Stimulated activated CD8-positive, alpha-beta memory T cell treated with anti-CD3 and anti-CD28 coated beads, Interleukin-12 subunit alpha, Interleukin-12 subunit beta, amount 100 ng/mL, for 4 hours (primary cell): Measurements from ENCODE around the gene IFIT2.
"Not testable (repeated sequence)": the region's sequence is repeated elsewhere in the genome, so short reads cannot be mapped to it uniquely, and the experiment has no call there.

ENCODE experiments used
- DNase-seq: peaks from one replicate; pipeline ENCODE4 v3.0.0-alpha.2; 2020; ENCODE audit warnings: low read depth

The IFIT2 gene

GRCh38 chr10:89308736-89309135, 6.9 kb downstream of the IFIT2 start:
- no peak for DNase-seq

- no peak for DNase-seq
Observed at GRCh38 chr10:89309156-89310055, 7.6 kb downstream of the IFIT2 start.

DNA sequence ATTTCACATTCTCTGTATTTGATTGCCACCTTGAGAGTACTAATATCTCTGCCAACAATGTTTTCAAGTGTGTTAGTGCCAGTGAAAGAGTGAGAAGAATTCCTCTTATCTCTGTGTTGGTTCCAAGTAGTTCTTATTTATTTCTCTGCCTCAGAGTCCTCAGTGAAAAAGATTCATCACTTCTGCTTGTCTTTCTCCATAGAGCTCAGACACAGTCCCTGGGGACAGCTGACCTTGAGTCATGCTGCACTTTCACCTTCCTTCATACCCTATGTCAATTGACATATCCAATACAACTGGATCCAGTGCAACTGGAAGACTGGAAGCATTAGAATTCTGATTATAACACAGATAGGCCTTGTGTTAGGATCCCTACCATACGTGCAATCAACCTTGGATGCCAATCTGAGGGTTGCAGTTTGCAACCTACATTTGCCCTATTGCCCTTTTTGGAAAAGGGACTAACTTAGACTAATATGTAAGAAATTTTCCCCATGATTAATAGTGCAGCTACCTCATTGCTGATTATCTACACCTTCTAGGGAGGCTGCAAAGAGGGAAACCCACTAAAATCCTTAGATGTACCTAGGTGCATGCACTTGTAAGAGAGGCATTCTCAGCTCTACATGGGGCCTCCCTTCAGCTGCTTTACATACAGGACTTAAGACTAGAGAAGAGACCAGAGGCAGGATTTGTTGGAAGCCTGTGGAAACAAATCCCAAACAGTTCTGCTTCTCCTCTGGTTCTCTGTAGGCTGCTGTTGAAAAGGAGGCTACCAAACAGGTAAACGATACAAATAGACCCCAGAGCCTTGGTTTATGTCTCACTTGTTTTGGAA, 8.4 kb downstream of the IFIT2 start:
- no peak for DNase-seq

DNA sequence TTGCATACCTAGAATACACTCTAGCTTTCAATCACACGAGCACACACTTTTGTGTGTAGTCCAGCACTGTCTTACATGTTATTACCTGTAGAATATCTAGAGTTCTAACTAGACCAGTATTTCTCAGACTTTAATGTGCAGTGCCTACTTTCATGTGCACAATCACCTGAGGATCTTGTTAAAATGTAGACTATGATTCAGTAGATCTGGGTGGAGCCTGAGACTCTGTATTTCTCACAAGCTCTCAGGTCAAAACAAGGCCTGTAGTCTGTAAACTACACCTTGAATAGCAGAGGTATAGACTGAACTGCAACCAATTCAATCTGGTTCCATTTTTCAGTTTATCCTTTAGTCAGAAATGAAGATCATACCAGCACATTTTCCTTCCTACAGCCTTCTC, 11.1 kb downstream of the IFIT2 start:
- no peak for DNase-seq

GRCh38 chr10:89314676-89315075, 12.8 kb downstream of the IFIT2 start:
- DNase-seq = no peak

DNA sequence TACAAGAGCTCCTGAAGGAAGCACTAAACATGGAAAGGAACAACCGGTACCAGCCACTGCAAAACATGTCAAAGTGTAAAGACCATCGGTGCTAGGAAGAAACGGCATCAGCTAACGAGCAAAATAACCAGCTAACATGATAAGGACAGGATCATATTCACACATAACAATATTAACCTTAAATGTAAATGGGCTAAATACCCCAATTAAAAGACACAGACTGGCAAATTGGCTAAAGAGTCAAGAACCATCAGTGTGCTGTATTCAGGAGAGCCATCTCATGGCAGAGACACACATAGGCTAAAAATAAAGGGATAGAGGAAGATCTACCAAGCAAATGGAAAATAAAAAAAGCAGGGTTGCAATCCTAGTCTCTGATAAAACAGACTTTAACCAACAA, 16.2 kb downstream of the IFIT2 start:
- DNase-seq = not testable (repeated sequence)

- not testable (repeated sequence) for DNase-seq
Observed at GRCh38 chr10:89325081-89325480, 23.2 kb downstream of the IFIT2 start.

GRCh38 chr10:89325856-89326255, 24.0 kb downstream of the IFIT2 start:
- not testable (repeated sequence) for DNase-seq

GRCh38 chr10:89327803-89328441, 26.1 kb downstream of the IFIT2 start, which contains the start of gene IFIT3:
TSS of gene IFIT3 (plus strand) at chr10:89327997. CDS start at chr10:89328074, 77 bp downstream.
- no peak for DNase-seq

DNA sequence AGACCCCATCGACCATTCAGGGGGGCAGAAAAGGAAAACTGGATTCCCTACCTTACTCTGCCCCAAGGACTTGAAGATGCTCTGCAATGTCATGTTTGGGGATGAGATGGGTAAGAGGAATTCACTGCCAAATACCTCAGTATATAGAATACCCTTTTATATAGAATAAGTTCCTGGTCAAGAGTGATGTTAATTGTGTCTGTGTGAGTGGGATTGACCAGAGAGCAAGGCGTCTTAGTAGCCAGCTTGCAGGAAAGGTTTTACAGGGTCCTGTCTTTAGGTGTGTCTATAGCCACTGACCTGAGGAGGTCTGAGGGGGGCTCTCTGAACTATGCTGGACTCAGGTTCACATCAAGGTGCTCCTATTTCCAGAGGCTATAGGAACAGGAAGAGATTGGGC, 27.3 kb downstream of the IFIT2 start:
- no peak for DNase-seq

DNA sequence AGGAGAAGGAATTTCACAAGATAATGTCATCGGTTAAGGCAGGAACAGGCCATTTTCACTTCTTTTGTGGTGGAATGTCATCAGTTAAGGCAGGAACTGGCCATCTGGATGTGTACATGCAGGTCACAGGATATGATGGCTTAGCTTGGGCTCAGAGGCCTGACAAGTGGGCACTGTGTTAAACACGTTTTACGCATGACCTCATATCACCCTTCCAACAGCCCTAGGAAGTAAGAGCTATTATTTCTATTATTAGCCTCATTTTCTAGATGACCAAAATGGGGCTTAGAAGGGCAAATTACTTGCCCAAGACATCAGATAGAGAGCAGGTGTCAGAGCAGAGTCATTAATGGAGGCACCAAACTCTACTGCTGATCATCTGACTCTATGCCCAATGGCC, 28.2 kb downstream of the IFIT2 start:
- not testable (repeated sequence) for DNase-seq

DNA sequence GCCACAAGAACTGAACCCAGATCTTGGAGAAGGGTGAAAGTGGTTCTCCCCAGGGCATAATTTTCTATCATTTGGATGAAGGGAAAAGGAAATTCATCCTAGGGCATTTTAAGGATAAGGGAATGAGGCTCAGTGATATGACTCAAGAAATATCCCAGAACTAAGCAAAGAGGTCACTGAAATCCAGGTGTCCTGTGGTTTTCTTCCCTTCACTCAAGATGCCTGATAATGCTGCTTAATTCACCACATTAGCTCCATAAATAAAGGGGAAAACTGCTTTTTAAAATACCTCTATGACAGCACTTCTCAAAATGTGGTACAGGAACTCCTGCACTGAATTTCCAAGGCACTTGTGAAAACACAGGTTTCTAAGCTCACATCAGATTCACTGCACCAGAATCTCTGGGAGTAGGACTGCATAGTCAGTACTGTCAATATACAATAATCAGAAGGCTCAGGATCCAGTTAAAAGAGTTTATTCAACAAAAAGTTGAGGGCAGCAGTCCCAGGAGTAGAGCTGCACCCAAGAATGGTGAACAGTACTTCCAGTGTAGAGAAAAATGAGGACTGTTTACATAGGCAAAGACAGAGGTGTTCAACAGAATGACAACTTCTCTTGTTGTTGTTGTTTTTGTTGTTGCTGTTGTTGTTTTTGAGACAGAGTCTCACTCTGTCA, 28.8 kb downstream of the IFIT2 start:
- DNase-seq = no peak

- DNase-seq = not testable (repeated sequence)
Observed at GRCh38 chr10:89331487-89332122, 29.8 kb downstream of the IFIT2 start.

GRCh38 chr10:89332123-89332633, 30.3 kb downstream of the IFIT2 start:
- no peak for DNase-seq

DNA sequence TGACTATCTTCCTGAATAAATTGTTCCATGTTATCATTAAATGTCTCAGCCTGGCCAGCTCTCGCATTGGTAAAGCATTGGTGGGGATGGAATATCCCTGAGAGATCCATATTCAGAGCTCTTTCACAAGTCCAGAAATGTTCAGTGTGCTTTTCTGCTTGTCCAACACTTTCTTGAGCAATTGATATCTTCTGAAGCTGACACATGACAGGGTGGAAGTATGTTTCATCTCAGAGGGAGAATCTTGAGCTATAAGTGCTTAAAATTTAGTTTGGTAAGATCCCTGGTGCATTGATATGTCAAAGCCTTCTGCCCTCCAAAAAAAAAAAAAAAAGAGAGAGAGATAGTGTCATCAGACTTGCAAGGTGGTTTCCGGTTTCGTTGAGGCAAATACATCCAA, 33.4 kb downstream of the IFIT2 start:
- no peak for DNase-seq

- DNase-seq = no peak
Observed at GRCh38 chr10:89336241-89336640, 34.4 kb downstream of the IFIT2 start.

DNA sequence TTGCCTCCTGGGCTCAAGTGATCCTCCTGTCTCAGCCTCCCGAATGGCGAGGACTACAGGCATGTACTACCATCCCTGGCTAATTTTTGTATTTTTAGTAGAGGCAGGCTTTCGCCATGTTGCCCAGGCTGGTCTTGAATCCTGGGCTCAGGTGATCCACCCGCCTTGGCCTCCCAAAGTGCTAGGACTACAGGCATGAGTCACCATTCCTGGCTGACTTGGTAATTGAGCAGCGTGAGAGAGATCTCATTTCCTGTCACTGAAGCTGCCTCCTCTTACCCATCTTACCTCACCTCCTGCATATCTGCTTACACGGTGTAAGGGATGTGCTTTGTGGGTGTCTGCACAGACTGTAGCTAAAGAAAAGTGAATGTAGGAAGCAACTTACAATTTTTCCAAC, 35.6 kb downstream of the IFIT2 start:
- no peak for DNase-seq

GRCh38 chr10:89338713-89339112, 36.9 kb downstream of the IFIT2 start:
- no peak for DNase-seq

- DNase-seq = no peak
Observed at GRCh38 chr10:89339875-89340274, 38.0 kb downstream of the IFIT2 start.

- no peak for DNase-seq
Observed at GRCh38 chr10:89341649-89342048, 39.8 kb downstream of the IFIT2 start.
